ENCODE data around the gene HEPACAM2.

The HEPACAM2 gene

DNA sequence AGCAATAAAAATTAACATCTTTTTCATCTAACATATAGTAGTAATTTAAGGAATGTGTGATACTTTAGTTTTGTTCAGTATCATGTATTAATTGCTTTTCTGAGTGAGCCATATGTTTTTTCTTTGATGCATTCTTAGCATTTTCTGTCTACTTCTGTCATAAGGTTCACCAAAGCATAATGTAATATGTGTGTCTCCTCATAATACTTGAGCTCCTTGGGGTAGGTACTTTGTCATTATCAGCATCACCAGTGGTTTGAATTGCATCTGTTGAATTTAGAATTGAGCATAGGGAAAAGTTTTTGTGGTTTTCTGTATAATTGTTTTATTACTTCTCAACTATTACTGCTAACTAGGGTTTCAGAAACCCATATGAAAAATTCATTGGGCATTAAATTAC lies 32.4 kb upstream of the HEPACAM2 start:
- no peak overlapping the region for H3K4me2 ChIP-seq (ENCODE audit: low read depth, low read length, poor library complexity, severe bottlenecking)
- H3K27ac ChIP-seq (ENCODE audit: low read depth, low read length): no peak overlapping the region

DNA sequence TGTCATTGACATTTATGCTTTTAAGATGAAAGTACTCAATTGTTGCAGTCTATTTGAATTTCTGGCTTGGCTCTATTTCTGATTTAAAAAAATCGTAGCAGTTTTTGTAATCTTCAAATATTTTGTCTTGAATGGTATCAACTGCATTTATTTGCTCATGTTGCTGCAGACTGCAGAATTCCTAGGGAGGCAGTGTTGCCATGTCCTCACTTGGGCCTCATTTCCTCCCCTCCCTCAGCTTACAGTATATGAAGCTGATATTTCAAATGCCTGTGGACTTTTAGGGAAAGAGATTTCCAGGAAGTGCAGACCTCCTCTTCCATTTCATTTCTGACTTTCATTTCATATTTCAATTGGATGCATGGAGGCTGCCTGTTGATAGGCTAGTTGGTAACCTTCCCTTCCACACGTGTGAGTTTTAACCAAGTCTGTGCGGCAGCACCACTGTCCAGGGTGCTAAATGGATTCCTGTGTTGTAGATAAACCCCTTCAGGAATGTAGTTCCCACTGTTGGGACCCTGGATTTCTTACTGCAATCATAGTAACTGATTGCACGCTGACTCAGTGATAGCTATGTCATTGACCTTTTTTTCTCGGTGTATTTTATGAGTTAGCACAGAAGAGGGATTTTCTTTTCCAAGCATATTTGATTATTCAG lies 23.4 kb upstream of the HEPACAM2 start:
- Histone ChIP-seq H3F3A (ENCODE audit: insufficient read depth) (no peaks in the 10 kb centered on the region), H3K9me3 (ENCODE audit: insufficient read depth, low read length) (no peaks in the 10 kb centered on the region), H3K4me2 (ENCODE audit: low read depth, low read length, poor library complexity, severe bottlenecking) (no peak overlapping the region), H3K4me3 (ENCODE audit: insufficient read depth, low read length, poor library complexity, severe bottlenecking) (no peak overlapping the region), H3K27ac (ENCODE audit: low read depth, low read length) (no peak overlapping the region), H3K79me2 (ENCODE audit: insufficient read depth, low read length) (peaks cover 14% of the 10 kb centered on the region; the same call in 1 of the 2 replicates), H3K9me2 (replicated peaks; ENCODE audit: insufficient read depth, low read length) (no peaks in the 10 kb centered on the region), H3K9ac (ENCODE audit: low read length) (no peak overlapping the region), H3K36me3 (ENCODE audit: low read length) (no peaks in the 10 kb centered on the region), H4K20me1 (ENCODE audit: low read depth, low read length) (peaks cover 9% of the 10 kb centered on the region; the same call in 1 of the 2 replicates), H2AFZ (ENCODE audit: low read depth, low read length, severe bottlenecking) (no peak overlapping the region), H3K27me3 (ENCODE audit: low read length) (no peaks in the 10 kb centered on the region)
- TF ChIP-seq, protein P1, sequence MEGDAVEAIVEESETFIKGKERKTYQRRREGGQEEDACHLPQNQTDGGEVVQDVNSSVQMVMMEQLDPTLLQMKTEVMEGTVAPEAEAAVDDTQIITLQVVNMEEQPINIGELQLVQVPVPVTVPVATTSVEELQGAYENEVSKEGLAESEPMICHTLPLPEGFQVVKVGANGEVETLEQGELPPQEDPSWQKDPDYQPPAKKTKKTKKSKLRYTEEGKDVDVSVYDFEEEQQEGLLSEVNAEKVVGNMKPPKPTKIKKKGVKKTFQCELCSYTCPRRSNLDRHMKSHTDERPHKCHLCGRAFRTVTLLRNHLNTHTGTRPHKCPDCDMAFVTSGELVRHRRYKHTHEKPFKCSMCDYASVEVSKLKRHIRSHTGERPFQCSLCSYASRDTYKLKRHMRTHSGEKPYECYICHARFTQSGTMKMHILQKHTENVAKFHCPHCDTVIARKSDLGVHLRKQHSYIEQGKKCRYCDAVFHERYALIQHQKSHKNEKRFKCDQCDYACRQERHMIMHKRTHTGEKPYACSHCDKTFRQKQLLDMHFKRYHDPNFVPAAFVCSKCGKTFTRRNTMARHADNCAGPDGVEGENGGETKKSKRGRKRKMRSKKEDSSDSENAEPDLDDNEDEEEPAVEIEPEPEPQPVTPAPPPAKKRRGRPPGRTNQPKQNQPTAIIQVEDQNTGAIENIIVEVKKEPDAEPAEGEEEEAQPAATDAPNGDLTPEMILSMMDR (IDR thresholded peaks at IDR 0.05; ENCODE audit: insufficient read depth, low read length, poor library complexity, severe bottlenecking): no peak
- no peak for TF ChIP-seq EZH2phosphoT487 (conservative IDR thresholded peaks at IDR 0.05; ENCODE audit: low read length)

More for the DNA sequence above, 32.4 kb upstream of the HEPACAM2 start:
- TF ChIP-seq EZH2phosphoT487 (conservative IDR thresholded peaks at IDR 0.05; ENCODE audit: low read length): no peak
- TF ChIP-seq, protein P1 (IDR thresholded peaks at IDR 0.05; ENCODE audit: insufficient read depth, low read length, poor library complexity, severe bottlenecking): no peak
- Histone ChIP-seq H3K9ac (ENCODE audit: low read length) (no peak overlapping the region), H3K79me2 (ENCODE audit: insufficient read depth, low read length) (no peaks in the 10 kb centered on the region), H3K9me3 (ENCODE audit: insufficient read depth, low read length) (no peaks in the 10 kb centered on the region), H3F3A (ENCODE audit: insufficient read depth) (0 out of 2 replicates have a peak, but pooled peaks cover 3% of the 10 kb centered on the region), H3K36me3 (ENCODE audit: low read length) (peaks cover 20% of the 10 kb centered on the region; the same call in 1 of the 2 replicates), H3K9me2 (replicated peaks; ENCODE audit: insufficient read depth, low read length) (no peaks in the 10 kb centered on the region), H2AFZ (ENCODE audit: low read depth, low read length, severe bottlenecking) (no peak overlapping the region), H3K27me3 (ENCODE audit: low read length) (no peaks in the 10 kb centered on the region), H4K20me1 (ENCODE audit: low read depth, low read length) (no peaks in the 10 kb centered on the region), H3K4me3 (ENCODE audit: insufficient read depth, low read length, poor library complexity, severe bottlenecking) (no peak overlapping the region)

DNA sequence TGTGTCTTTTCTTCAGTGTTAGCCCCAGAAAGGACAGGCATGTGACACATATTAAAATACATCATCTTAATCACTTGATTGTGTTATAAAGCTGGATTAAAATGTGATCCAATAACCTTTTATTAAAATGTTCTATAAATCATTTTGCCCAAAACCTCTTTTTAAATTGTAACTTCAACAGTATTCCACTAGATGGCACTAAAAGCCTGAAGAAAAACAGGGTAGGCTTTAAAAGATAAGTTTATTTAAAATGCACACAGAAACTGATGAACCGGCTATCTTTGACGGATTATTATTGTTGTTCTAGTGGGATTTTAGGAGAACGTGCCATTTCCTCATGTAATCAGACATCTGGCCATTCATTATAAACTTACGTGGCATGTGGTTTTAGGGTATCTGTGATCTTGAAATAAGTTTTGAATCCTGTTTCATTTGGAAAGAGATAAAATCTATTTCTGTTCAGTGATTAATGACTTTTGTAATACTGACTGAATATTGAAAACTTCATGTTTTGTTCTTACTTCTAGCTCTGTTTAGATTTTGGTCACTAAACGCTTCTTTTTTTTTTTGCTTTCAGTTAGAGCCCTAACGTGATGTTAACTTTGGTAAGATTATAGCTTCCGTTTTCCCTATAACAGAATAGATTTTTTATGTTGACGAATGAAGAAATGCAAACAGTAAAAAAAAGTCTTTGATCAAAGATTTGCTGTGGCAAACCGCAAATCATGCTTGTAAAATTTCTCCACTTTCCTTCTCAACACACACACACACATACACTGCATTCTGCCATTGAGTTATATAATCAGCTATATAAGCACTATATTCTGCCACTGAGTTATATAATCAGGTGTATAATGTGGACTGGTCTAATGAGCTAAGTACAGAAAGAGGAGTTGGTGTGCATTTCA lies 19.5 kb upstream of the HEPACAM2 start:
- H3K36me3 ChIP-seq (ENCODE audit: low read length): no peaks in the 10 kb centered on the region; the same call in 1 of the 2 replicates
- H3F3A ChIP-seq (ENCODE audit: insufficient read depth): 0 out of 2 replicates have a peak, but pooled peaks cover 8% of the 10 kb centered on the region
- peaks cover 9% of the 10 kb centered on the region; the same call in 1 of the 2 replicates for H4K20me1 ChIP-seq (ENCODE audit: low read depth, low read length)
- no peak for TF ChIP-seq EZH2phosphoT487 (conservative IDR thresholded peaks at IDR 0.05; ENCODE audit: low read length)
- TF ChIP-seq, protein P1 (IDR thresholded peaks at IDR 0.05; ENCODE audit: insufficient read depth, low read length, poor library complexity, severe bottlenecking): peak; percentile 77
- H3K27ac ChIP-seq (ENCODE audit: low read depth, low read length): no peak overlapping the region
- H3K9ac ChIP-seq (ENCODE audit: low read length): no peak overlapping the region
- H3K4me3 ChIP-seq (ENCODE audit: insufficient read depth, low read length, poor library complexity, severe bottlenecking): no peak overlapping the region
- H3K9me3 ChIP-seq (ENCODE audit: insufficient read depth, low read length): no peaks in the 10 kb centered on the region
- H3K27me3 ChIP-seq (ENCODE audit: low read length): no peaks in the 10 kb centered on the region
- no peak overlapping the region for H2AFZ ChIP-seq (ENCODE audit: low read depth, low read length, severe bottlenecking)
- peaks cover 18% of the 10 kb centered on the region; the same call in 1 of the 2 replicates for H3K79me2 ChIP-seq (ENCODE audit: insufficient read depth, low read length)
- H3K9me2 ChIP-seq (replicated peaks; ENCODE audit: insufficient read depth, low read length): no peaks in the 10 kb centered on the region
- H3K4me2 ChIP-seq (ENCODE audit: low read depth, low read length, poor library complexity, severe bottlenecking): no peak overlapping the region
